OCI-M1 (cell line): ENCODE data around the gene GMDS.

ENCODE experiments used
- DNase-seq: peaks from one replicate; lab custom pipeline; 2025; lab: John Stamatoyannopoulos, UW

Gene GMDS

GRCh38 chr6:2240961-2241360, 4.4 kb downstream of the GMDS start:
- DNase-seq: no peak

DNA sequence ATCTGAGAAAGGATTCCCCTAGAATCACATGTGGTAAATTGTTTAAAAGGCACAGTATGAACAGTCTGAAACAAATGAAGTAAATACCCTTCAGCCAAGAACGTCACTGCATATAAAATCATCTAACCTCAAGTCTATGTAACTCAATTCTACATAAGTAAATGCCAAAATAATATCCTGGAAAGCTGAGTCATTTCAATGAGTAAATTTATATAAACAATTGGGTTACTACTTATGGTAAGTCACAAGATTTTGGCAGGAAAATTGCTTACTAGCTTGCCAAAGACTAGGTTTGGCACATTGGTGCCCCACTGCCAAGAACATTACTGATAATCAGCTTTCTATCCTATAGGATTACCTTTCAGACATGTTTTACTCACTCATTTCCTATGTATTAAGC, 8.4 kb downstream of the GMDS start:
- DNase-seq: no peak

GRCh38 chr6:2235777-2236495, 9.5 kb downstream of the GMDS start:
- no peak for DNase-seq

DNA sequence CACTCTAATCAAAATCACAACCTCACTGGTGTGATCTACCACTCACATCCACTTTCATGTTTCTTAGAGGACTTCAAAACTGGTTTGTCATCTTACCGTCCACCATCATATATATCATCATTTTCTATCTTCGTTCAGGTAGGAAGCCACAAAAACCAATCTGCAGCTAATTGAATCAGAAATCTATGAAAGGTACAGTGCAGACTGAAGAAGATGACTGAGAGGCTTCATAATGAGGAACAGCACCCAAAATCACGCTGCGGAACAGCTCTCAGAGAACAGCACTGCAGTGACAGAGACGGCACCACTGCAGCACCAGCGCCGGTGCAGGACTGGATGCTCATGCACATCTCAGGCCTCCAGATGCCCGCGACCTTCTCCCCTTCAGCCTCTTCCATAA, 13.0 kb downstream of the GMDS start:
- DNase-seq: no peak

DNA sequence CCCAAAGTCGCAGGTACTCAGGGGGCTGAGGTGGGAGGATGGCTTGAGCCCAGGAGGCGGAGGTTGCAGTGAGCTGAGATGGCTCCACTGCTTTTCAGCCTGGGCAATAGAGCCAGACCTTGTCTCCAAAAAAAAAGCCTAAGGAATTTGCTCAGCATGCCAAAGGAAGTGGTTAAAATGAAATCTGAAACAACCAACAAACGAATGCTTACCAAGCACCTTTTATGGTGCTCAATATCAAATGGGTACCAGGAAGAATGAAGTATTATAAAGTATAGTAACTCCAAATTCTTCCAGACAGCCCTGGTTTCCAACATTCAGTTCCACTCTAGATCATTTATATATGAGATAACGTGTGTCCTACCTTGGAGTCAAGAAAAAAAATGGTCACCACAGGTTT, 14.0 kb downstream of the GMDS start:
- DNase-seq: no peak

DNA sequence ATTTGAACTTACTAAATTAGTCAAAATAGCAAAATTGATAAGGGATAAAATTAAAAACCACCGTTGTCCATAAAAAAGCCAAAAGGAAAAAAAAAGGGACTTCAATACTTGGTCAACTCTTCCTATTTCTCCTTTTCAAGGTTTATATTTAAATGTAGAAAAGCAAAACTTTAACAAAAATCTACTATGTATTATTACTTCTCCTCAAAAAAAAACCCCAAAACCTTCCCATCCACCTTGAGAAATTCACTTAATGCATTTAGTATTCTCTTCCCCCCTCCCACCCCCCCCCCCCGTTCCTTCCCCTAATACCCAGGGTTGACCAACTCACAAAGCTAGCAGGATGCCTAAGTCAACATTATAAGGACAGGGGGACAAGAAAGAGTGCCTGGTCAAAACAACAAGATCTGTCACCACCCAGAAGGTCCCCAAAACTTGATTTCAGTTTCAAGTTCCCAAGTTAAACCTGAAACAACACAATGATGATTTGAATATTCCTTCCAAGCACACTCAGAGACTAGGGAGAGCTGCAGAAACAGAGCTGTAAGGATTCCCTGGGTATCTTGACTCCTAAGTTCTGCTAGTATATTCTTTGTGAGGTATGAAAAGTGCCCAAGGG, 14.6 kb downstream of the GMDS start:
- DNase-seq: no peak

GRCh38 chr6:2229742-2230141, 15.7 kb downstream of the GMDS start:
- DNase-seq: no peak

DNA sequence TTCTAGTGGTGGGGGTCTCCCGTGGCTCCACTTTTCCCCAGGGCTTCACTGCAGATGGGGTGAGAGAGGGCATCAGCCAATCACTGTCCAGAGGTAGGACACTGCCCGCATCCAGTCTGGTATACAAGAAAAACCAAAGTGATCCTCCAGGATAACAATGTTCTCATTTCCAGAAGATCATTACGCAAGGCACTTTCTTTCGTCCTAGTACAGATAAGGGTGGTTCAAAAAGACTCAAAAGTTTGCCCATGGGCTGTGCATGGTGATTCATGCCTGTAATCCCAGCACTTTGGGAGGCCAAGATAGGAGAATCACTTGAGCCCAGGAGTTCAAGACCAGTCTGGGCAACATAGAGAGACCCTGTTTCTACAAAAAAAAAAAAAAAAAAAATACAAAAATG, 16.4 kb downstream of the GMDS start:
- DNase-seq: no peak

DNA sequence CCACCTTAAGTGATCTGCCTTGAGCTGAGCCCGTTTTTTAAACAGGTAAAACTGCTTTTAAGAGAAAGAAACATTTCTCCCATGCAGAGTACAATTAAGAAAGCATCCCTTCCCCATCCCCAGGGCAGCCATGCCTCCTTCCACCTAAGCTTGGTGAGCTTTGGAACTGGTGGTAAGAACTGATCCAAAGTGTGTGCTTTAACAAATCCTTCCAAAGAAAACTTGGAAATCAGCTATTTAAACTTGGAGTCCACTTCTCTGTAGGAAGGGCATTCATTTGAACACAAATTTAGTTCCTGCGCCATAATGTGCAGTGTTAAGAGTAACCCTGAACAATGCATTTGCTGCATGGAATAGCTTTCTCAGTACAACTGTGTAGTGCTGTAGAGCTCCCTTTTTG, 17.0 kb downstream of the GMDS start:
- no peak for DNase-seq

DNA sequence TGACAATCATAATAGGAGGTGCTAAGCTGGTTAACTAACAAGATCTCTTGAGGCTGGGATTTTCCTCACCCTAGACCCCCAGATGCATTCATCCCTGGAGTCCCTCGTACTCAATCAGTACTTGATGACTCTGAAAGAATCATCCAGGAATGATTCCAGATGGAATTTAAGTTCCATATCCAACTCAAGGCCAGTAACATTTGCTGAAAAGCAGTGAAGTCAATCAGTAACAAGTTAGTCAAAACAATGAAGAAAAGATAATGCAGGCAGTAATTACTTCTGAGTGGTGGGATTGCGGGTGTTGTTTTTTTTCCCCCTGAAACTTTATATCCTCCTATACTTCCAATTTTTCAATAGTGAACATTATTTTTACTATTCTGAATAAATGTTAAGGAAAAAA, 18.6 kb downstream of the GMDS start:
- DNase-seq: no peak

DNA sequence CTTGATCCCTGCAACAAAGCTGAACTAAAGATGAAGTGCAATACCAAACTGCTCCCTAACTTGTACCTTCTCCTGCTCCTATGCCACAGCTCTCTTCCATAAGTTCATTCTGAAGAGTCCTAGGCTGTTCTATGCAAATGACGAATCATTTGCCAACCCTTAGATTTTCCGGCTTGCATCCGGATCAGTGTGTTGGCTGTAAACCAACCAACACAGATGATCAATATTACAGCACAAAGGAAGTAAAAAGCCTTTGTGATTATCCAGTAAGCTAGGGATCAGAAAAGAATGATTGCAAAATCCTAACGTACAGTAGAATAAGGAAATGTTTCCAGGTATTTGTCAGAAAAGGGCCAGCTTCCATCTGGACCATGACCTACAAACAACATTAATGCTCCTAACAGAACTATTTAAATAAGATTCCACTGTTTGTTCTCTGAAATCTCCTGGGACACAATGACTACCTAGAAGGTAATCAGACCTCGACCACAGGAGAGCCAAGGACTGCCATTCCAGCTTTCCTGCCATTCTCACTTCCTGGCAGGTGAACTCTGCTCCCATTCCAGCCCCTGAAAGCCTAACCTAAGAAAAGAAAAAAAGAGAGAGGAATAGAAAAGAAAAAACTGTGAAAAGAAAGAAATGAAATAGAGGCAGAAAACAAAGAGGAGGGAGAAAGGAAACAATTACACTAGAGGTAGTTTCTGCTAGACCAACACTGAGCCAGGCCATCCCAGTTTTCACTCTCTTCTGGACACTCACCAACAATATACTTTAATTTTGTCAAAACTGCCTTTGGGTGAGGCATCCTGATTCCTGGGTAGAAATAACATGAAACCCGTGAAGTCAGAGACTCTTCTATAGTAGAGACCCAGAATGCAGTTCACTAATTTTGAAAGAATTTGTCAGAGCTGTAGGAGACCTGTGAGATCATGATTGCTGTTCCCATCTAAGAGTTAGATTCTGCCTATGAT, 19.7 kb downstream of the GMDS start:
- DNase-seq: no peak

DNA sequence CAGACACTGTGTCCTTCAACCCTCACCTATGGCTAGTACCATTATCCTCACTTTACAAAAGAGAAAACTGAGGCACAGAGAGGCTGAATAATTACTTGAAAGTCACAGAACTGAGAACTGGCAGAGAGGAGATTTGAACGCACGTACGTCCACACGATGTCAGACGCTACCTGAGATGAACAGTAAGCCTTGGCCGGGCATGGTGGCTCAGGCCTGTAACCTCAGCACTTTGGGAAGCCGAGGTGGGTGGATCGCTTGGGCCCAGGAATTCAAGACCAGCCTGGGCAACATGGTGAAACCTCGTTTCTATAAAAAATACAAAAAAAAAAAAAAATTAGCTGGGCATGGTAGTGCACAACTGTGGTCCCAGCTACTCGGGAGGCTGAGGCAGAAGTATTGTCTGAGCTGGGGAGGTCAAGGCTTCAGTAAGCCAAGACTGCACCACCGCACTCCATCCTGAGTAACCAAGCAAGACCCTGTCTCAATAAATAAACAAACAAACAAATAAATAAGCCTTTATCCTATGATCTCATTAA, 20.5 kb downstream of the GMDS start:
- DNase-seq: no peak

GRCh38 chr6:2222275-2222842, 23.0 kb downstream of the GMDS start:
- no peak for DNase-seq

GRCh38 chr6:2221726-2222274, 23.6 kb downstream of the GMDS start:
- DNase-seq: peak; percentile 80

DNA sequence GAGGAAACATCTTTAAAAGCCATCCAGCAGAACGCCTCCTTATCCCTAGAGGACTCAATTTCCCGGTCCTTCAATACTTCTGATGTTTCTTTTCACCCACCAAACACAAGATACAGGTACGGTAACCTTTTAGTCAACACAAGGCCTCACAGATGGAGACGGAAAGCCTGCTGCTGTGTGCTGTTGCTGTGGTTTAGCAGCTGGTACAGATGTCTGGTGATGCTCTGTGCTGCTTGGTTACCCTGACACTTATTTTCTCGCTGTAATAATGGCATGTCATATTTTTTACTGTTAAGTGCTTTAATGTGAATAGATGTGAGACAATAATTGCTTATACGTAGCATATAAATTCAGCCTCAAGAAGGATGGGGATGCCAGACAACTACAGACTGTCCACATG, 25.3 kb downstream of the GMDS start:
- no peak for DNase-seq

- DNase-seq: no peak
Measured at GRCh38 chr6:2218866-2219265, 26.5 kb downstream of the GMDS start.

DNA sequence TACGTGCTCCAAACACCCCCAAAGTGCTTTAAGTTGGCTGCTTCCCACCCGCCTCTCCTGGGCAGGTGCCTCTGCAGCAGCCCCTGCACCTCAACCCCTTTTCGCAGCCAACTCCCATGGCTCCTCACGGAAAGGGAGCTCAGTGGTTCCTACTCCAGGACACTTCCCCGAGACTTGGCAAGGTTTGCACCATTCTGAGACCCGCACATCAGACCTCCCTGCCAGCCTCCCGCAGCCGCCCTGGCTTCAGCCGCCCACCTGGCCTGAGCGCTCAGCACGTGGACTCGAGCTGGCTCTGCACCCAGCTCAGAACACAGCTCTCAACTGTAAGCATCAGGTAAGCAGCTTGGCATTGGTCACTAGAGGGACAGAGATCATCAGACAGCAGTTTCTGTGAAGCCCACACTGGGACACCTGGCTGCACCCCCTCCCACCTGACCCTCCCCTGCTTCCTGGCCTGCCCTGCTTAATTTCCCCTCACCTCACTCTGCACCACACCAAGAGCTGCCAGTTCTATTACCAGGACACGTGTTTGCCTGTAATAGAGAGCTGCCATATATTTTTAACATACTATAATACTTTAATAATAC, 28.5 kb downstream of the GMDS start:
- DNase-seq: no peak

- peak; percentile 13 for DNase-seq
Measured at GRCh38 chr6:2215342-2215741, 30.1 kb downstream of the GMDS start.

DNA sequence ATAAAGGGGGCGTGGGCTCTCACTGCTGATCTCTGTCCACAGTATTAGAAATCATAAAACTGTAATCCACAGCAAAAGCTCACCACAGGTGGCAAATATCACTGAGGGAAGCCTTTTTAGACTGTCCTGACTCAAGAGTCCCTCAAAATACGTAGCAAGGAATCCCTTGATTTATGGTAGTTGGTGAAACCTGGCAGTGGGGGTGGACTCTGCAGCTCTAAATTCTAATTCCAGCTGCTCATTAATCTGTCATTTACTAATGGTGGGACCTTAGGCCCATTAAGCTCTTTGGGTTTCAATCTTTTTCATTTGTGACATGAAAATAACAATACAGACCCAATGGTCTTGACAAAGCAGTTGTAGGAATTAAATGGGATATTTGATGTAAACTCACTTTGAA, 32.3 kb downstream of the GMDS start:
- DNase-seq: no peak

DNA sequence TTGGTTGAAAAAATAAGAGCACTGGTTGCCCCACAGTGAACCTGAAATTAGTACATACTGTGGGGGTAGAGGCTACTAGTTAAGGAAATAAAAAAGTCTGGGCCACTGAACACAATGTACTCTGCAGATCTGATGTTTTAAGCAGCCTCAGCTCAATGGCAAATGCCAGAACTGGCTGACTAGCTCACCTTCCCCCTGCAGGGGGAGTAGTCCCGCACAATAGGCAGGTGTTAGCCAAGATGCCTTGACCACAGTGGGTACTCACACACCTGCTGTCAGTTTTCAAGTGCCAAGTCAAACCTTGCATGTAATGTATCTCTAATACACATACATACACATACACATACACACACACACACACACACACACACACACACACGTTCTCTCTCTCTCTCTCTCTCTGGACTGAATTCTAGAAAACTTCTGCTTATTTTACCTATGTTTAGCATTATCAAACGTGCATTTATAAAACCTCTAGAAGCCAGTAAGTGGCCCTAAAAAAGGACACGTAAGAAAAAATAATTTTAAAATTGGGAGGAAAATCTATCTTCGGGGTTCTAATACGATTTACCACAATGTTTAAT, 36.1 kb downstream of the GMDS start:
- peak; percentile 59 for DNase-seq

DNA sequence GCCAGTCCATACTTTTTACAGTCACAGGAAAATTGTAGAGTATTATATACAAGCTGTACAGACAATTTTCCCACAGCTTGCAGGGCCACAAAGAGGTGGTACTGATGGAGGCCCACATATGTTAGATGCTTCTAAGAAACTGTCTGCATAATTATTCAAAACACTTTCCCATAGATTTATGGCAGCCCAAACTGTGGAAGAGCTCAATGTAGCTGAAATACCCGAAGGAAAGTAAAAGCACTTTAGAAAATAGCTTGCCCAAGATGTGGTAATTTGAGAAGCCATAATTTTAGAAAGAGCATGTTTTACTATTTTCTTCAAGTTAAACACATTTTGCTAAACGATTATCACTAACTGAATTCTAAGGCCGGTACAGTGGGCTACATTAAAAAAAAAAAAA, 36.9 kb downstream of the GMDS start:
- DNase-seq: no peak
